D721Med (cell line): ENCODE measurements around the gene ZC3H7A.
"Not testable (repeated sequence)": the region's sequence is repeated elsewhere in the genome, so short reads cannot be mapped to it uniquely, and the experiment has no call there.

Source experiments
- DNase-seq: peaks from one replicate; pipeline ENCODE4 v3.0.0; 2011; ENCODE audit warnings: low spot score; ENCODE audit not compliant: insufficient read length
- FAIRE-seq: peaks from 2 replicates; lab custom pipeline; 2011; peaks lifted over from hg19 to GRCh38; lab: Jason Lieb, UNC
- CTCF ChIP-seq: IDR thresholded peaks from 2 replicates; pipeline ENCODE4 v1.5.1; 2012; ENCODE audit warnings: mild to moderate bottlenecking, control low read depth; ENCODE audit not compliant: insufficient read depth; ENCODE audit errors: missing control alignments

The ZC3H7A gene

GRCh38 chr16:11835891-11836649 lies 39.0 kb upstream of the ZC3H7A start:
- no peak for FAIRE-seq
- no peak for TF ChIP-seq CTCF
- no peak for DNase-seq

GRCh38 chr16:11835309-11835708 lies 38.3 kb upstream of the ZC3H7A start:
- DNase-seq (no peak), FAIRE-seq (no peak)
- TF ChIP-seq CTCF, result no peak

GRCh38 chr16:11833951-11834695 lies 37.1 kb upstream of the ZC3H7A start:
- no peak for DNase-seq
- TF ChIP-seq CTCF, result no peak
- FAIRE-seq, result peak; percentile 46

GRCh38 chr16:11828696-11829095 lies 31.6 kb upstream of the ZC3H7A start:
- TF ChIP-seq CTCF, result no peak
- DNase-seq, result no peak
- FAIRE-seq, result no peak

- peak; percentile 11 for FAIRE-seq
- DNase-seq, result not testable (repeated sequence)
Observed at GRCh38 chr16:11825520-11826165, 28.6 kb upstream of the ZC3H7A start.

GRCh38 chr16:11824362-11824761 lies 27.3 kb upstream of the ZC3H7A start:
- DNase-seq (no peak), FAIRE-seq (no peak)
- no peak for TF ChIP-seq CTCF

GRCh38 chr16:11823645-11824044 lies 26.6 kb upstream of the ZC3H7A start:
- FAIRE-seq, DNase-seq: not testable (repeated sequence)

- FAIRE-seq (no peak), DNase-seq (no peak)
- TF ChIP-seq CTCF, result no peak
Observed at GRCh38 chr16:11819798-11820197, 22.7 kb upstream of the ZC3H7A start.

- FAIRE-seq, DNase-seq: not testable (repeated sequence)
Observed at GRCh38 chr16:11818970-11819369, 21.9 kb upstream of the ZC3H7A start.
